HepG2 (cell line): ENCODE results near the gene KCTD21. TPM values are rescaled to one million over a fixed set of nuclear protein-coding genes. Genes with fewer than 3 reads are reported as not detected.

Experiments
- BHLHE40 ChIP-seq: IDR thresholded peaks from 2 replicates; pipeline ENCODE4 v1.6.1; 2011; ENCODE audit warnings: low read length, improper control_type of control experiment
- CBFB ChIP-seq: sonication (generic); formaldehyde crosslinking; IDR thresholded peaks from 2 replicates; pipeline ENCODE4 v1.4.0; 2020; ENCODE audit warnings: missing genetic modification reagents
- DNMT1 ChIP-seq: sonication (generic); formaldehyde crosslinking; IDR thresholded peaks from 2 replicates; pipeline ENCODE4 v1.5.1; 2020; ENCODE audit warnings: mild to moderate bottlenecking, missing genetic modification reagents
- DR1 ChIP-seq: sonication (generic); formaldehyde crosslinking; IDR thresholded peaks from 2 replicates; pipeline ENCODE4 v1.8.0; 2021; ENCODE audit warnings: mild to moderate bottlenecking, missing genetic modification reagents, inconsistent platforms
- ISX ChIP-seq: sonication (generic); formaldehyde crosslinking; conservative IDR thresholded peaks from 2 replicates; pipeline ENCODE4 v1.5.0; 2020; ENCODE audit warnings: missing genetic modification reagents
- POLR2A ChIP-seq, 2 experiments: IDR thresholded peaks; 2 replicates each; pipeline ENCODE4 v1.6.1; 2011; ENCODE audit warnings: low read depth in 2 of 2, low read length in 2 of 2, mild to moderate bottlenecking in 1 of 2, moderate library complexity in 1 of 2; ENCODE audit not compliant: insufficient read depth in 1 of 2
- PRPF4 ChIP-seq: fragments of 200-400 bp; formaldehyde crosslinking; IDR thresholded peaks from 2 replicates; pipeline ENCODE4 v1.6.1; 2016; ENCODE audit warnings: low read length, low read depth; ENCODE audit not compliant: poor library complexity, severe bottlenecking
- SALL2 ChIP-seq: sonication (generic); formaldehyde crosslinking; IDR thresholded peaks from 2 replicates; pipeline ENCODE4 v1.8.1; 2023; ENCODE audit warnings: mild to moderate bottlenecking, missing genetic modification reagents, inconsistent platforms
- SATB2 ChIP-seq: sonication (generic); formaldehyde crosslinking; IDR thresholded peaks from 2 replicates; pipeline ENCODE4 v1.5.0; 2020; ENCODE audit warnings: missing genetic modification reagents
- SMARCE1 ChIP-seq: fragments of 450-650 bp; IDR thresholded peaks from 2 replicates; pipeline ENCODE4 v1.6.1; 2017; ENCODE audit warnings: borderline replicate concordance
- SYNCRIP ChIP-seq: fragments of 200-400 bp; formaldehyde crosslinking; IDR thresholded peaks from 2 replicates; pipeline ENCODE4 v1.6.1; 2018; ENCODE audit warnings: mild to moderate bottlenecking, low read depth, low read length; ENCODE audit not compliant: insufficient read depth
- TAF15 ChIP-seq: fragments of 200-400 bp; formaldehyde crosslinking; IDR thresholded peaks from one replicate; pipeline ENCODE4 v1.6.1; 2018; ENCODE audit warnings: mild to moderate bottlenecking, low read depth, low read length; ENCODE audit not compliant: poor library complexity, severe bottlenecking
- ZFP36L1 ChIP-seq: sonication (generic); formaldehyde crosslinking; IDR thresholded peaks from 2 replicates; pipeline ENCODE4 v1.8.0; 2022; ENCODE audit warnings: mild to moderate bottlenecking, missing genetic modification reagents, moderate library complexity
- ZNF484 ChIP-seq: sonication (generic); formaldehyde crosslinking; IDR thresholded peaks from 2 replicates; pipeline ENCODE4 v1.5.1; 2020; ENCODE audit warnings: mild to moderate bottlenecking, low read depth, missing genetic modification reagents, borderline replicate concordance
- ZNF558 ChIP-seq: sonication (generic); formaldehyde crosslinking; IDR thresholded peaks from 2 replicates; pipeline ENCODE4 v1.9.0; 2022; ENCODE audit warnings: mild to moderate bottlenecking, missing genetic modification reagents, borderline replicate concordance
- polyA plus RNA-seq, 8 experiments: library from polyadenylated mRNA; depleted of rRNA in 3 of 8; stranded (reverse) in 7 of 8; unstranded in 1 of 8; fragments of >200 nt; fragmentation: Illumina TruSeq in 4 of 8; extraction: Trizol in 4 of 8; gene quantifications; 2 replicates each; pipeline versions ENCODE4 v1.2.1 to v1.2.3, GENCODE V29; 2011 to 2016; ENCODE audit warnings: low read depth in 4 of 8, missing spikeins in 1 of 8, mixed read lengths in 1 of 8; ENCODE audit not compliant: insufficient read depth in 1 of 8
- total RNA-seq, 5 experiments: library from RNA; depleted of rRNA; stranded (reverse); fragments of >200 nt; fragmentation: Illumina TruSeq; extraction: Trizol; gene quantifications; 2 replicates each; pipeline ENCODE4 v1.2.3, GENCODE V29; 2016; ENCODE audit warnings: low read depth in 1 of 5
- TF ChIP-seq, protein P1 (sequence below): IDR thresholded peaks from 2 replicates; pipeline ENCODE4 v1.6.1; 2016; ENCODE audit warnings: mild to moderate bottlenecking
- TF ChIP-seq, protein P2 (sequence below): sonication (generic); formaldehyde crosslinking; conservative IDR thresholded peaks from 2 replicates; pipeline ENCODE4 v1.4.0; 2020; ENCODE audit warnings: missing genetic modification reagents
- TF ChIP-seq, protein P3 (sequence below): sonication (generic); formaldehyde crosslinking; IDR thresholded peaks from 2 replicates; pipeline ENCODE4 v1.5.1; 2020; ENCODE audit warnings: missing genetic modification reagents, mild to moderate bottlenecking, borderline replicate concordance
- TF ChIP-seq, protein P4 (sequence below): sonication (generic); formaldehyde crosslinking; IDR thresholded peaks from 2 replicates; pipeline ENCODE4 v1.8.1; 2023; ENCODE audit warnings: mild to moderate bottlenecking, missing genetic modification reagents

The KCTD21 gene
- total and polyA plus RNA-seq, 2 of the 13 experiments (the other 11 are each of a cell fraction or from before 2014, with no cell fraction given), result 3.1 to 13.5 TPM

DNA sequence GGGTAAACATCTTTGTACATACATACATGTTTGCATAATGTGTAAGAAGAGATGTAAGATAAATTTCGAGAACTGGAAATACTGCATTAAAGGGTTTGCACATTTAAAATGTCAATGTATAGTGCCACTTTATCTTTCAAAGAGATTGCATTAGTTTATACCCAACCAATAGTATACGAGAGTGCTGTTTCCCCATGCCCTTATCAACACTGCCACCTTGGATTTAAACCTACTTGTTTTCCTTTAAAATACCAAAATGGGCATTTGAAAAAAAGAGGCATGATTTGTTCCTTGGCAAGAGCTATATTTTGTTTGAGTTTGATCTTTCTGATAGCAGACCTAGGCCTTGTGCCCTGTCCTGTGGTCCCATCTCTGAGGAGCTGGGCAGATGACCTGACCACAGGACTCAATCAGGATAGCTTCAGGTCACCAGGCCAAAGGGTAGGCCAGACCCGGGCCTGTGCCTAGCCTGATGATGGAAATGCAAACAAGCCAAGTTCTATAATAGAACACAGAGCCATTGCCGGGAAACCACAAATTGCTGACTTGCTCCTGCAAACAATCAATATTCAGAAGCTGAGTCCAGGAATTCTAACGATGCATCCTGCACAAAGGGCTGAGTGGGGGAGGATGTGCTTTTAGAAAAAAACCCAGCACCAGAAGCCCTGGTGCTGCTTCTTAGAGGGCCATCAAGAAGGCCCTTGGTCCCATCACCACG is 32.1 kb downstream of the KCTD21 start (continued):
- TF ChIP-seq, protein P1, sequence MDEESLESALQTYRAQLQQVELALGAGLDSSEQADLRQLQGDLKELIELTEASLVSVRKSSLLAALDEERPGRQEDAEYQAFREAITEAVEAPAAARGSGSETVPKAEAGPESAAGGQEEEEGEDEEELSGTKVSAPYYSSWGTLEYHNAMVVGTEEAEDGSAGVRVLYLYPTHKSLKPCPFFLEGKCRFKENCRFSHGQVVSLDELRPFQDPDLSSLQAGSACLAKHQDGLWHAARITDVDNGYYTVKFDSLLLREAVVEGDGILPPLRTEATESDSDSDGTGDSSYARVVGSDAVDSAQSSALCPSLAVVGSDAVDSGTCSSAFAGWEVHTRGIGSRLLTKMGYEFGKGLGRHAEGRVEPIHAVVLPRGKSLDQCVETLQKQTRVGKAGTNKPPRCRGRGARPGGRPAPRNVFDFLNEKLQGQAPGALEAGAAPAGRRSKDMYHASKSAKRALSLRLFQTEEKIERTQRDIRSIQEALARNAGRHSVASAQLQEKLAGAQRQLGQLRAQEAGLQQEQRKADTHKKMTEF (CRISPR knock-in tag), result peak; percentile 97
- no peak for TF ChIP-seq SATB2 (CRISPR knock-in tag)
- TF ChIP-seq, protein P2, sequence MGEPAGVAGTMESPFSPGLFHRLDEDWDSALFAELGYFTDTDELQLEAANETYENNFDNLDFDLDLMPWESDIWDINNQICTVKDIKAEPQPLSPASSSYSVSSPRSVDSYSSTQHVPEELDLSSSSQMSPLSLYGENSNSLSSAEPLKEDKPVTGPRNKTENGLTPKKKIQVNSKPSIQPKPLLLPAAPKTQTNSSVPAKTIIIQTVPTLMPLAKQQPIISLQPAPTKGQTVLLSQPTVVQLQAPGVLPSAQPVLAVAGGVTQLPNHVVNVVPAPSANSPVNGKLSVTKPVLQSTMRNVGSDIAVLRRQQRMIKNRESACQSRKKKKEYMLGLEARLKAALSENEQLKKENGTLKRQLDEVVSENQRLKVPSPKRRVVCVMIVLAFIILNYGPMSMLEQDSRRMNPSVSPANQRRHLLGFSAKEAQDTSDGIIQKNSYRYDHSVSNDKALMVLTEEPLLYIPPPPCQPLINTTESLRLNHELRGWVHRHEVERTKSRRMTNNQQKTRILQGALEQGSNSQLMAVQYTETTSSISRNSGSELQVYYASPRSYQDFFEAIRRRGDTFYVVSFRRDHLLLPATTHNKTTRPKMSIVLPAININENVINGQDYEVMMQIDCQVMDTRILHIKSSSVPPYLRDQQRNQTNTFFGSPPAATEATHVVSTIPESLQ (CRISPR knock-in tag), result no peak
- TF ChIP-seq POLR2A (IDR thresholded peaks at IDR 0.05; ENCODE audit: insufficient read depth in 1 of 2, low read depth in 2 of 2, low read length in 2 of 2), result no peak
- TF ChIP-seq ZNF484 (CRISPR knock-in tag), result no peak
- no peak for TF ChIP-seq PRPF4
- no peak for TF ChIP-seq SMARCE1
- no peak for TF ChIP-seq SYNCRIP
- TF ChIP-seq, protein P3, sequence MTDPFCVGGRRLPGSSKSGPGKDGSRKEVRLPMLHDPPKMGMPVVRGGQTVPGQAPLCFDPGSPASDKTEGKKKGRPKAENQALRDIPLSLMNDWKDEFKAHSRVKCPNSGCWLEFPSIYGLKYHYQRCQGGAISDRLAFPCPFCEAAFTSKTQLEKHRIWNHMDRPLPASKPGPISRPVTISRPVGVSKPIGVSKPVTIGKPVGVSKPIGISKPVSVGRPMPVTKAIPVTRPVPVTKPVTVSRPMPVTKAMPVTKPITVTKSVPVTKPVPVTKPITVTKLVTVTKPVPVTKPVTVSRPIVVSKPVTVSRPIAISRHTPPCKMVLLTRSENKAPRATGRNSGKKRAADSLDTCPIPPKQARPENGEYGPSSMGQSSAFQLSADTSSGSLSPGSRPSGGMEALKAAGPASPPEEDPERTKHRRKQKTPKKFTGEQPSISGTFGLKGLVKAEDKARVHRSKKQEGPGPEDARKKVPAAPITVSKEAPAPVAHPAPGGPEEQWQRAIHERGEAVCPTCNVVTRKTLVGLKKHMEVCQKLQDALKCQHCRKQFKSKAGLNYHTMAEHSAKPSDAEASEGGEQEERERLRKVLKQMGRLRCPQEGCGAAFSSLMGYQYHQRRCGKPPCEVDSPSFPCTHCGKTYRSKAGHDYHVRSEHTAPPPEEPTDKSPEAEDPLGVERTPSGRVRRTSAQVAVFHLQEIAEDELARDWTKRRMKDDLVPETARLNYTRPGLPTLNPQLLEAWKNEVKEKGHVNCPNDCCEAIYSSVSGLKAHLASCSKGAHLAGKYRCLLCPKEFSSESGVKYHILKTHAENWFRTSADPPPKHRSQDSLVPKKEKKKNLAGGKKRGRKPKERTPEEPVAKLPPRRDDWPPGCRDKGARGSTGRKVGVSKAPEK (CRISPR knock-in tag), result no peak
- 0 out of 2 replicates have a peak, but pooled peaks have one; percentile 40 for TF ChIP-seq BHLHE40
- TF ChIP-seq ZNF558, result peak; percentile 37; the same call in 1 of the 2 replicates
- no peak for TF ChIP-seq ZFP36L1
- TF ChIP-seq DR1, result no peak
- TF ChIP-seq SALL2, result 0 out of 2 replicates have a peak, but pooled peaks have one; percentile 5
- TF ChIP-seq, protein P4, sequence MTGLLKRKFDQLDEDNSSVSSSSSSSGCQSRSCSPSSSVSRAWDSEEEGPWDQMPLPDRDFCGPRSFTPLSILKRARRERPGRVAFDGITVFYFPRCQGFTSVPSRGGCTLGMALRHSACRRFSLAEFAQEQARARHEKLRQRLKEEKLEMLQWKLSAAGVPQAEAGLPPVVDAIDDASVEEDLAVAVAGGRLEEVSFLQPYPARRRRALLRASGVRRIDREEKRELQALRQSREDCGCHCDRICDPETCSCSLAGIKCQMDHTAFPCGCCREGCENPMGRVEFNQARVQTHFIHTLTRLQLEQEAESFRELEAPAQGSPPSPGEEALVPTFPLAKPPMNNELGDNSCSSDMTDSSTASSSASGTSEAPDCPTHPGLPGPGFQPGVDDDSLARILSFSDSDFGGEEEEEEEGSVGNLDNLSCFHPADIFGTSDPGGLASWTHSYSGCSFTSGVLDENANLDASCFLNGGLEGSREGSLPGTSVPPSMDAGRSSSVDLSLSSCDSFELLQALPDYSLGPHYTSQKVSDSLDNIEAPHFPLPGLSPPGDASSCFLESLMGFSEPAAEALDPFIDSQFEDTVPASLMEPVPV (CRISPR knock-in tag), result no peak
- TF ChIP-seq CBFB, result peak; percentile 96
- no peak for TF ChIP-seq ISX (CRISPR knock-in tag)
- no peak for TF ChIP-seq DNMT1 (CRISPR knock-in tag)
- no peak for TF ChIP-seq TAF15
